ENCODE measurements around the gene FAS. TPM values are rescaled to one million over a fixed set of nuclear protein-coding genes. Genes with fewer than 3 reads are reported as not detected.

Gene FAS
- 16.8 and 29.7 TPM in 2 replicates for total RNA-seq

GRCh38 chr10:88990384-88991160 is at the start of gene FAS:
TSS of gene FAS (plus strand) at chr10:88990798. CDS start at chr10:88990877, 79 bp downstream.

GRCh38 chr10:88952647-88953111 is 37.9 kb upstream of the FAS start, which contains the start of gene ACTA2:
TSS of gene ACTA2 (minus strand) at chr10:88952773. CDS start at chr10:88948930, 3,843 bp downstream.

Other genes with a start within 250 kb of the FAS start
- gene LIPN, start 230.8 kb upstream of the FAS start, total RNA-seq = not detected in 2 replicates
- not detected in 2 replicates for gene LIPM, start 188.1 kb upstream of the FAS start, total RNA-seq
- gene ANKRD22, start 139.0 kb upstream of the FAS start, total RNA-seq = not detected in 2 replicates
- 1.0 and 1.3 TPM in 2 replicates for gene STAMBPL1, start 110.6 kb upstream of the FAS start, total RNA-seq
- gene ACTA2, start 38.0 kb upstream of the FAS start, total RNA-seq = 27.7 and 59.4 TPM in 2 replicates
- gene CH25H, start 216.5 kb downstream of the FAS start, total RNA-seq = 0.65 and 5.0 TPM in 2 replicates